GM23338 (cell line): ENCODE data around the gene DDX54. TPM values are rescaled to one million over a fixed set of nuclear protein-coding genes. Genes with fewer than 3 reads are reported as not detected.

Source experiments
- ATAC-seq: fragments of 200-7000 bp; cut with Tn5 transposase; 3 replicates; pipeline ENCODE4 v1.9.1; 2020
- DNase-seq: peaks from one replicate; pipeline ENCODE4 v3.0.0-alpha.2; 2015; ENCODE audit warnings: low spot score
- H2AFZ ChIP-seq: fragments of 200-600 bp; sonication (generic); 2 replicates; pipeline ENCODE4 v1.8.0; 2016; ENCODE audit warnings: antibody characterized with exemption, mild to moderate bottlenecking, moderate library complexity
- H3F3A ChIP-seq: fragments of 200-600 bp; sonication (generic); replicated peaks from 2 replicates; pipeline ENCODE4 v1.8.0; 2017; ENCODE audit warnings: antibody characterized with exemption, mixed run types, low read depth
- H3K27ac ChIP-seq: fragments of 200-600 bp; sonication (generic); 2 replicates; pipeline ENCODE4 v1.6.1; 2016; ENCODE audit warnings: low read depth
- H3K27me3 ChIP-seq: fragments of 200-600 bp; sonication (generic); 2 replicates; pipeline ENCODE4 v1.8.0; 2016; ENCODE audit warnings: mild to moderate bottlenecking, mixed run types, moderate library complexity; ENCODE audit not compliant: insufficient read depth
- H3K36me3 ChIP-seq: fragments of 200-600 bp; sonication (generic); 2 replicates; pipeline ENCODE4 v1.8.0; 2016; ENCODE audit warnings: mild to moderate bottlenecking; ENCODE audit not compliant: insufficient read depth
- H3K4me1 ChIP-seq: fragments of 200-600 bp; sonication (generic); 2 replicates; pipeline ENCODE4 v1.8.0; 2016; ENCODE audit warnings: mild to moderate bottlenecking, moderate library complexity; ENCODE audit not compliant: insufficient read depth
- H3K4me2 ChIP-seq: fragments of 200-600 bp; sonication (generic); 2 replicates; pipeline ENCODE4 v1.7.1; 2017; ENCODE audit warnings: mixed run types
- H3K4me3 ChIP-seq: fragments of 200-600 bp; sonication (generic); 2 replicates; pipeline ENCODE4 v1.6.1; 2016; ENCODE audit warnings: mixed run types
- H3K79me2 ChIP-seq: fragments of 200-600 bp; sonication (generic); replicated peaks from 2 replicates; pipeline ENCODE4 v1.8.0; 2017; ENCODE audit warnings: mild to moderate bottlenecking; ENCODE audit not compliant: insufficient read depth
- H3K9me2 ChIP-seq: fragments of 200-600 bp; sonication (generic); 2 replicates; pipeline ENCODE4 v1.8.0; 2017; ENCODE audit not compliant: insufficient read depth
- H4K20me1 ChIP-seq: fragments of 200-600 bp; sonication (generic); replicated peaks from 2 replicates; pipeline ENCODE4 v1.8.0; 2017; ENCODE audit warnings: mild to moderate bottlenecking; ENCODE audit not compliant: insufficient read depth
- H3K27ac Mint-ChIP-seq: 2 replicates; pipeline ENCODE4 v1.8.0; 2020; ENCODE audit warnings: inconsistent platforms, mild to moderate bottlenecking, moderate library complexity, mixed read lengths
- H3K27me3 Mint-ChIP-seq: 3 replicates; pipeline ENCODE4 v1.8.0; 2022; ENCODE audit warnings: low read depth, mild to moderate bottlenecking, moderate library complexity, mixed read lengths, inconsistent platforms; ENCODE audit not compliant: insufficient read depth, poor library complexity
- H3K36me3 Mint-ChIP-seq: 3 replicates; pipeline ENCODE4 v1.8.0; 2021; ENCODE audit warnings: low read depth, mild to moderate bottlenecking, inconsistent platforms, moderate library complexity, mixed read lengths
- H3K4me1 Mint-ChIP-seq: 3 replicates; pipeline ENCODE4 v1.8.0; 2020; ENCODE audit warnings: mild to moderate bottlenecking, inconsistent platforms, mixed read lengths
- H3K4me3 Mint-ChIP-seq: 3 replicates; pipeline ENCODE4 v1.8.0; 2021; ENCODE audit warnings: moderate library complexity, mild to moderate bottlenecking, inconsistent platforms, mixed read lengths
- H3K9me3 Mint-ChIP-seq: 3 replicates; pipeline ENCODE4 v1.8.0; 2020; ENCODE audit warnings: moderate library complexity, mild to moderate bottlenecking, inconsistent platforms, mixed read lengths
- CREB1 ChIP-seq: fragments of 250-450 bp; sonication (Bioruptor Pico); IDR thresholded peaks from 2 replicates; pipeline ENCODE4 v1.5.0; 2020; ENCODE audit warnings: low read depth, mild to moderate bottlenecking, moderate library complexity
- EZH2phosphoT487 ChIP-seq: fragments of 200-600 bp; sonication (generic); IDR thresholded peaks from one replicate; pipeline ENCODE4 v1.8.1; 2018; ENCODE audit warnings: antibody characterized with exemption; ENCODE audit not compliant: unreplicated experiment
- JUNB ChIP-seq: IDR thresholded peaks from one replicate; pipeline ENCODE4 v1.6.1; 2016; ENCODE audit warnings: antibody characterized with exemption; ENCODE audit not compliant: unreplicated experiment
- NANOG ChIP-seq: IDR thresholded peaks from 2 replicates; pipeline ENCODE4 v1.6.1; 2016; ENCODE audit warnings: antibody characterized with exemption, borderline replicate concordance
- POLR2AphosphoS5 ChIP-seq: IDR thresholded peaks from 2 replicates; pipeline ENCODE4 v1.6.1; 2016; ENCODE audit warnings: antibody characterized with exemption, low read depth
- ZNF114 ChIP-seq: fragments of 250-450 bp; sonication (Bioruptor Pico); IDR thresholded peaks from 2 replicates; pipeline ENCODE4 v1.5.0; 2020; ENCODE audit warnings: mild to moderate bottlenecking, moderate library complexity
- ZNF331 ChIP-seq: fragments of 250-450 bp; sonication (Bioruptor Pico); IDR thresholded peaks from 2 replicates; pipeline ENCODE4 v1.5.0; 2020; ENCODE audit warnings: low read depth, mild to moderate bottlenecking, moderate library complexity
- long read RNA-seq: library from polyadenylated mRNA; unstranded; transcript quantifications from one replicate; pipeline ENCODE4 v2.0.0, GENCODE V29; 2020; ENCODE audit not compliant: unreplicated experiment
- polyA plus RNA-seq: library from polyadenylated mRNA; unstranded; fragments of >200 nt; fragmentation: Nextera tagmentation; extraction: Ambion mirVana; gene quantifications from 2 replicates; pipeline ENCODE4 v1.2.1, GENCODE V29; 2016
- total RNA-seq: library from RNA; depleted of rRNA; stranded (reverse); fragments of >200 nt; shearing (Covaris generic); gene quantifications from 2 replicates; pipeline ENCODE4 v1.2.3, GENCODE V29; 2014; rRNA removed
- TF ChIP-seq, protein P1 (sequence below): IDR thresholded peaks from one replicate; pipeline ENCODE4 v1.6.1; 2018; ENCODE audit warnings: antibody characterized with exemption; ENCODE audit not compliant: unreplicated experiment
- TF ChIP-seq, protein P2 (sequence below), 2 experiments: fragments of 200-600 bp in 1 of 2; sonication (generic) in 1 of 2; conservative IDR thresholded peaks; 2 replicates each; pipeline versions ENCODE4 v1.5.1 to v1.6.1; 2016 to 2017; ENCODE audit warnings: antibody characterized with exemption in 2 of 2, low read depth in 2 of 2, mild to moderate bottlenecking in 2 of 2, moderate library complexity in 1 of 2

DDX54 gene, protein sequence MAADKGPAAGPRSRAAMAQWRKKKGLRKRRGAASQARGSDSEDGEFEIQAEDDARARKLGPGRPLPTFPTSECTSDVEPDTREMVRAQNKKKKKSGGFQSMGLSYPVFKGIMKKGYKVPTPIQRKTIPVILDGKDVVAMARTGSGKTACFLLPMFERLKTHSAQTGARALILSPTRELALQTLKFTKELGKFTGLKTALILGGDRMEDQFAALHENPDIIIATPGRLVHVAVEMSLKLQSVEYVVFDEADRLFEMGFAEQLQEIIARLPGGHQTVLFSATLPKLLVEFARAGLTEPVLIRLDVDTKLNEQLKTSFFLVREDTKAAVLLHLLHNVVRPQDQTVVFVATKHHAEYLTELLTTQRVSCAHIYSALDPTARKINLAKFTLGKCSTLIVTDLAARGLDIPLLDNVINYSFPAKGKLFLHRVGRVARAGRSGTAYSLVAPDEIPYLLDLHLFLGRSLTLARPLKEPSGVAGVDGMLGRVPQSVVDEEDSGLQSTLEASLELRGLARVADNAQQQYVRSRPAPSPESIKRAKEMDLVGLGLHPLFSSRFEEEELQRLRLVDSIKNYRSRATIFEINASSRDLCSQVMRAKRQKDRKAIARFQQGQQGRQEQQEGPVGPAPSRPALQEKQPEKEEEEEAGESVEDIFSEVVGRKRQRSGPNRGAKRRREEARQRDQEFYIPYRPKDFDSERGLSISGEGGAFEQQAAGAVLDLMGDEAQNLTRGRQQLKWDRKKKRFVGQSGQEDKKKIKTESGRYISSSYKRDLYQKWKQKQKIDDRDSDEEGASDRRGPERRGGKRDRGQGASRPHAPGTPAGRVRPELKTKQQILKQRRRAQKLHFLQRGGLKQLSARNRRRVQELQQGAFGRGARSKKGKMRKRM
- total RNA-seq, result 79.6 and 84.1 TPM in 2 replicates
- polyA plus RNA-seq, result 89.4 and 89.5 TPM in 2 replicates
- long read RNA-seq, full-length matches to known transcripts, result 33 of 47 reads
- long read RNA-seq, partial matches to known transcripts, result 7 of 47 reads
- long read RNA-seq, other reads (novel, unspliced or antisense), result 7 of 47 reads

DNA sequence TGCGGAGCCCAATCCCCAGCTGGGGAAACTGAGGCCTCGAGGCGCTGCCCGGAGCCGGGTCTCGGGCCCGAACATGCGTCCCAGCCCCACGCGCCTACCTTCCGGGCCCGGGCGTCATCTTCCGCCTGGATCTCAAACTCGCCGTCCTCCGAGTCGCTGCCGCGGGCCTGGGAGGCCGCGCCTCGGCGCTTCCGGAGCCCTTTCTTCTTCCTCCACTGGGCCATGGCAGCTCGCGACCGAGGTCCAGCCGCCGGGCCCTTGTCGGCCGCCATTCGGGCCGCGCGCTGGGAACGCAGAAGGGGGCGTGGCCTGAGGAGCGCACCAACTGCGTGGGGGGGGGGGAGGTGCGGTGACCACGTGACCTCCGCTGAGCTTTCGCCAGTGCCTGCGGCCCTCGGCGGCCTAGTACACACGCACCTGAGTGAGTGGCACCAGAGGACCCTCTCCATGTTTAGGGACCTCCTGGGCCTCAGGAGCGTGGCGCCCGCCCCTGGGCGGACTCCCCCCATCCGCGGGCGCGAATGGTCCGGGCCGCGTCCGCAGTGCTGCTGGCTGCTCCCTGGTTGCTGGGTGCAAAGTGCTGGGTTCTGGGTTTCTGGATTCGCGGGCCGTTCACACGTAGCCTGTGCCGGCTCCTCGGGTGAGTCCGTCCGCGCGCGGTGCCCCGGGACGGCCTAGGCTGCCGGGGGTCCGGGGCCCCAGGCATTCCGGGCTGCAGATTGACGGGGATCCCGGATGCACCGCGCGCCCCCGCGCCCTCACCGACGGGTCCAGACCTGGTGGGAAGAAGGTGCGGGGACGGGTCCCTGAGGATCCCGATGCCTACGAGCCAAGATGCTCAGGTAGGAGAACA, at the start of gene DDX54, which contains the start of gene RITA1:
Gene DDX54 (minus strand): TSS at position 299 of the 853 bp plus-strand sequence. CDS start 27 bp downstream, at position 272.
Gene RITA1 (plus strand): TSS at position 542 of the 853 bp plus-strand sequence. CDS start 1,026 bp downstream, outside the sequence.
- peaks cover 37% of the 10 kb centered on the region for H4K20me1 ChIP-seq
- H3K4me1 Mint-ChIP-seq, result peaks cover 12% of the 10 kb centered on the region
- peaks cover 3% of the 10 kb centered on the region; the same call in 1 of the 2 replicates for H3F3A ChIP-seq
- H3K36me3 Mint-ChIP-seq, result peaks cover 45% of the 10 kb centered on the region
- H3K27ac Mint-ChIP-seq, result peak within 1 kb of the TSS; percentile 88
- peaks cover 4% of the 10 kb centered on the region; the same call in 1 of the 2 replicates for H3K4me1 ChIP-seq
- H3K4me3 Mint-ChIP-seq, result peak within 1 kb of the TSS; percentile 95
- peak; percentile 87 for DNase-seq
- no peaks in the 10 kb centered on the region; the same call in 1 of the 2 replicates for H3K36me3 ChIP-seq
- ATAC-seq, result peak; percentile 94
- TF ChIP-seq CREB1 (0 out of 2 replicates have a peak, but pooled peaks have one; percentile 36), POLR2AphosphoS5 (peak; percentile 81), EZH2phosphoT487 (no peak)
- TF ChIP-seq, protein P1, sequence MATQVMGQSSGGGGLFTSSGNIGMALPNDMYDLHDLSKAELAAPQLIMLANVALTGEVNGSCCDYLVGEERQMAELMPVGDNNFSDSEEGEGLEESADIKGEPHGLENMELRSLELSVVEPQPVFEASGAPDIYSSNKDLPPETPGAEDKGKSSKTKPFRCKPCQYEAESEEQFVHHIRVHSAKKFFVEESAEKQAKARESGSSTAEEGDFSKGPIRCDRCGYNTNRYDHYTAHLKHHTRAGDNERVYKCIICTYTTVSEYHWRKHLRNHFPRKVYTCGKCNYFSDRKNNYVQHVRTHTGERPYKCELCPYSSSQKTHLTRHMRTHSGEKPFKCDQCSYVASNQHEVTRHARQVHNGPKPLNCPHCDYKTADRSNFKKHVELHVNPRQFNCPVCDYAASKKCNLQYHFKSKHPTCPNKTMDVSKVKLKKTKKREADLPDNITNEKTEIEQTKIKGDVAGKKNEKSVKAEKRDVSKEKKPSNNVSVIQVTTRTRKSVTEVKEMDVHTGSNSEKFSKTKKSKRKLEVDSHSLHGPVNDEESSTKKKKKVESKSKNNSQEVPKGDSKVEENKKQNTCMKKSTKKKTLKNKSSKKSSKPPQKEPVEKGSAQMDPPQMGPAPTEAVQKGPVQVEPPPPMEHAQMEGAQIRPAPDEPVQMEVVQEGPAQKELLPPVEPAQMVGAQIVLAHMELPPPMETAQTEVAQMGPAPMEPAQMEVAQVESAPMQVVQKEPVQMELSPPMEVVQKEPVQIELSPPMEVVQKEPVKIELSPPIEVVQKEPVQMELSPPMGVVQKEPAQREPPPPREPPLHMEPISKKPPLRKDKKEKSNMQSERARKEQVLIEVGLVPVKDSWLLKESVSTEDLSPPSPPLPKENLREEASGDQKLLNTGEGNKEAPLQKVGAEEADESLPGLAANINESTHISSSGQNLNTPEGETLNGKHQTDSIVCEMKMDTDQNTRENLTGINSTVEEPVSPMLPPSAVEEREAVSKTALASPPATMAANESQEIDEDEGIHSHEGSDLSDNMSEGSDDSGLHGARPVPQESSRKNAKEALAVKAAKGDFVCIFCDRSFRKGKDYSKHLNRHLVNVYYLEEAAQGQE, result no peak
- no peaks in the 10 kb centered on the region for H3K9me3 Mint-ChIP-seq
- H3K27me3 ChIP-seq, result no peaks in the 10 kb centered on the region
- peaks cover 10% of the 10 kb centered on the region for H3K27me3 Mint-ChIP-seq
- peak within 1 kb of the TSS; percentile 97 for H3K4me3 ChIP-seq
- peak within 1 kb of the TSS; percentile 95 for H2AFZ ChIP-seq
- H3K27ac ChIP-seq, result peak within 1 kb of the TSS; percentile 87
- peak within 1 kb of the TSS; percentile 94 for H3K4me2 ChIP-seq
- H3K9me2 ChIP-seq, result no peaks in the 10 kb centered on the region
- peaks cover 52% of the 10 kb centered on the region for H3K79me2 ChIP-seq

DNA sequence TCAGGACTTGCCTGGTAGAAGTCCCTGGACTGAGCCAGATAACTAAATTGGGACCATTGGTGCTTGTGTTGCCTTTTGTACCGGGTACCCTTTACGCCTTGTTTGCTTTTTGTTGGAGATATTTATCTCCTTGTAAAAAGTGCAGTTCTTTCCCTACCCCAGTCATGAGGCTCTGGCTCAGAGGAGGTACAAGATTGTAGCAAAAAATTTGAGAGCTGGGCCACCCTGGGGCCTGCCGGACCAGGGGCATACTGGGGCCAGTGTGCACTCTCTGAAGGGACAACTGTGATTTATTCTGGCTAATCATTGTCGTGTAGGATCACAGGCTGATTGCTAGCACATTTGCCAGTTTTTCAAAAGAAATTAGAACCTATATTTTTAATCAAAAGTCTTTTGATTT, 49.2 kb upstream of the DDX54 start:
- H3K79me2 ChIP-seq, result no peaks in the 10 kb centered on the region
- H3K27ac Mint-ChIP-seq, result peak overlapping the region; percentile 82
- H3K27me3 Mint-ChIP-seq, result peaks cover 6% of the 10 kb centered on the region
- DNase-seq (no peak), ATAC-seq (no peak)
- no peaks in the 10 kb centered on the region for H3F3A ChIP-seq
- H3K4me3 Mint-ChIP-seq, result no peak overlapping the region
- no peaks in the 10 kb centered on the region for H3K9me2 ChIP-seq
- H3K36me3 Mint-ChIP-seq, result peaks cover 41% of the 10 kb centered on the region
- H4K20me1 ChIP-seq, result no peaks in the 10 kb centered on the region
- H3K4me1 Mint-ChIP-seq, result peaks cover 34% of the 10 kb centered on the region
- H3K27ac ChIP-seq, result no peak overlapping the region
- peaks cover 6% of the 10 kb centered on the region; the same call in 1 of the 2 replicates for H3K36me3 ChIP-seq
- H3K4me1 ChIP-seq, result peaks cover 15% of the 10 kb centered on the region
- no peak overlapping the region for H3K4me3 ChIP-seq
- no peak overlapping the region for H3K4me2 ChIP-seq
- no peaks in the 10 kb centered on the region for H3K27me3 ChIP-seq
- no peak overlapping the region for H2AFZ ChIP-seq
- no peaks in the 10 kb centered on the region; the same call in 2 of the 3 replicates for H3K9me3 Mint-ChIP-seq
- no peak for TF ChIP-seq ZNF331 (CRISPR knock-in tag)
- TF ChIP-seq, protein P1, result no peak
- TF ChIP-seq ZNF114 (CRISPR knock-in tag), result no peak
- no peak for TF ChIP-seq JUNB
- no peak for TF ChIP-seq EZH2phosphoT487
- TF ChIP-seq NANOG, result no peak
- TF ChIP-seq, protein P2, sequence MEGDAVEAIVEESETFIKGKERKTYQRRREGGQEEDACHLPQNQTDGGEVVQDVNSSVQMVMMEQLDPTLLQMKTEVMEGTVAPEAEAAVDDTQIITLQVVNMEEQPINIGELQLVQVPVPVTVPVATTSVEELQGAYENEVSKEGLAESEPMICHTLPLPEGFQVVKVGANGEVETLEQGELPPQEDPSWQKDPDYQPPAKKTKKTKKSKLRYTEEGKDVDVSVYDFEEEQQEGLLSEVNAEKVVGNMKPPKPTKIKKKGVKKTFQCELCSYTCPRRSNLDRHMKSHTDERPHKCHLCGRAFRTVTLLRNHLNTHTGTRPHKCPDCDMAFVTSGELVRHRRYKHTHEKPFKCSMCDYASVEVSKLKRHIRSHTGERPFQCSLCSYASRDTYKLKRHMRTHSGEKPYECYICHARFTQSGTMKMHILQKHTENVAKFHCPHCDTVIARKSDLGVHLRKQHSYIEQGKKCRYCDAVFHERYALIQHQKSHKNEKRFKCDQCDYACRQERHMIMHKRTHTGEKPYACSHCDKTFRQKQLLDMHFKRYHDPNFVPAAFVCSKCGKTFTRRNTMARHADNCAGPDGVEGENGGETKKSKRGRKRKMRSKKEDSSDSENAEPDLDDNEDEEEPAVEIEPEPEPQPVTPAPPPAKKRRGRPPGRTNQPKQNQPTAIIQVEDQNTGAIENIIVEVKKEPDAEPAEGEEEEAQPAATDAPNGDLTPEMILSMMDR (conservative IDR thresholded peaks at IDR 0.05; ENCODE audit: low read depth in 2 of 2), result no peak
